Naive thymus-derived CD8-positive, alpha-beta T cell (primary cell): Measurements from ENCODE around the gene CLBA1. TPM values are rescaled to one million over a fixed set of nuclear protein-coding genes. Genes with fewer than 3 reads are reported as not detected.

Experiments used
- ATAC-seq, 2 donors: fragments of 150-1000 bp; cut with Tn5 transposase in 1 of 2; sonication (Bioruptor Pico), chemical (Tn5 transposase) in 1 of 2; 1 replicate in 1 of 2; 2 replicates in 1 of 2; pipeline ENCODE4 v1.10.0; 2021; ENCODE audit warnings: mild to moderate bottlenecking in 2 of 2, moderate library complexity in 2 of 2
- POLR2A ChIA-PET: fragments of 350-600 bp; sonication (Branson Sonifier 250); formaldehyde crosslinking; loops from one replicate; lab custom pipeline; 2021; ENCODE audit warnings: antibody characterized with exemption; lab: Charles Lee
- DNase-seq, 10 donors: peaks; one replicate each; pipeline versions ENCODE4 v3.0.0 to v3.0.0-alpha.2; 2020 to 2022
- H3K27ac Mint-ChIP-seq, 10 donors: one replicate each; pipeline ENCODE4 v1.8.0; 2020 to 2022; ENCODE audit warnings: mild to moderate bottlenecking in 10 of 10, mixed read lengths in 10 of 10, moderate library complexity in 4 of 10, inconsistent platforms in 1 of 10
- H3K27me3 Mint-ChIP-seq, 5 donors: one replicate each; pipeline ENCODE4 v1.8.0; 2021 to 2022; ENCODE audit warnings: mixed read lengths in 5 of 5
- H3K36me3 Mint-ChIP-seq, 3 donors: one replicate each; pipeline ENCODE4 v1.8.0; 2020 to 2022; ENCODE audit warnings: mixed read lengths in 3 of 3, mild to moderate bottlenecking in 2 of 3, inconsistent platforms in 1 of 3
- H3K4me1 Mint-ChIP-seq, 4 donors: one replicate each; pipeline ENCODE4 v1.8.0; 2021 to 2022; ENCODE audit warnings: mixed read lengths in 4 of 4
- H3K4me3 Mint-ChIP-seq, 10 donors: one replicate each; pipeline ENCODE4 v1.8.0; 2020 to 2022; ENCODE audit warnings: mild to moderate bottlenecking in 10 of 10, mixed read lengths in 10 of 10, moderate library complexity in 6 of 10, inconsistent platforms in 1 of 10
- H3K9me3 Mint-ChIP-seq, 9 donors: one replicate each; pipeline ENCODE4 v1.8.0; 2020 to 2022; ENCODE audit warnings: mixed read lengths in 9 of 9, mild to moderate bottlenecking in 3 of 9, inconsistent platforms in 1 of 9, moderate library complexity in 1 of 9
- polyA plus RNA-seq, 3 donors: library from polyadenylated mRNA; unstranded; fragments of 300-500 nt; fragmentation: Illumina TruSeq; gene quantifications; one replicate each; pipeline ENCODE4 v1.2.3, GENCODE V29; 2021
- total RNA-seq, 8 experiments: library from RNA in 2 of 8; stranded (reverse) in 2 of 8; gene quantifications; one replicate each; pipeline ENCODE4 v1.2.3 and lab custom pipeline; 2021 to 2026

CLBA1 gene
- total and polyA plus RNA-seq, 5 experiments from 2014 or later, result 0.67 to 2.4 (median 2.0) TPM

- Mint-ChIP-seq H3K4me3 (peak overlapping the region in 1 of 10 donors; percentile 14), H3K36me3 (no peaks in the 10 kb centered on the region), H3K9me3 (no peaks in the 10 kb centered on the region), H3K4me1 (peaks cover 8 to 15% (median 14%) of the 10 kb centered on the region in 4 donors), H3K27ac (peak overlapping the region in 1 of 10 donors; percentile 57), H3K27me3 (peaks cover 3 to 15% (median 5%) of the 10 kb centered on the region in 5 donors)
- POLR2A ChIA-PET, result interaction anchor here (0.5 kb wide), 1 partner anchor 63 kb away, joined by 6 read pairs; no protein-coding TSS in a partner anchor
- peak in 1 of 10 donors; percentile 52 for DNase-seq
- no peak for ATAC-seq
Observed at GRCh38 chr14:104981699-104982541, 3.7 kb upstream of the CLBA1 start.

- ATAC-seq (no peak), DNase-seq (peak in 1 of 10 donors; percentile 48)
- H3K27ac Mint-ChIP-seq, result no peak overlapping the region
- H3K9me3 Mint-ChIP-seq, result no peaks in the 10 kb centered on the region
- H3K36me3 Mint-ChIP-seq, result no peaks in the 10 kb centered on the region
- H3K4me3 Mint-ChIP-seq, result peak overlapping the region in 1 of 10 donors; percentile 14
- POLR2A ChIA-PET, result interaction anchor here (0.6 kb wide), 1 partner anchor 276 kb away, joined by 3 read pairs; no protein-coding TSS in a partner anchor
- H3K27me3 Mint-ChIP-seq, result peaks cover 1 to 8% (median 5%) of the 10 kb centered on the region in 5 donors
- H3K4me1 Mint-ChIP-seq, result peaks cover 8 to 14% (median 10%) of the 10 kb centered on the region in 4 donors
Observed at GRCh38 chr14:104982548-104983230, 2.9 kb upstream of the CLBA1 start.

GRCh38 chr14:104983231-104983721 lies 2.3 kb upstream of the CLBA1 start:
- POLR2A ChIA-PET, result interaction anchor here (0.6 to 0.8 kb wide), 2 partner anchors 82 to 275 kb away, joined by 3 read pairs; partner anchors contain the start of gene GPR132
- no peak for DNase-seq
- H3K4me3 Mint-ChIP-seq, result peak overlapping the region in 2 of 10 donors; percentile 21 to 84
- peak overlapping the region in 3 of 10 donors; percentile 35 to 90 (median 87) for H3K27ac Mint-ChIP-seq
- H3K4me1 Mint-ChIP-seq, result peaks cover 7 to 13% (median 10%) of the 10 kb centered on the region in 4 donors
- H3K27me3 Mint-ChIP-seq, result peaks cover 0 to 7% (median 4%) of the 10 kb centered on the region in 5 donors
- ATAC-seq, result no peak
- no peaks in the 10 kb centered on the region for H3K9me3 Mint-ChIP-seq
- H3K36me3 Mint-ChIP-seq, result no peaks in the 10 kb centered on the region

- Mint-ChIP-seq H3K27me3 (peaks cover 0 to 3% (median 1%) of the 10 kb centered on the region in 5 donors), H3K9me3 (no peaks in the 10 kb centered on the region), H3K4me1 (peaks cover 0 to 11% (median 4%) of the 10 kb centered on the region in 4 donors), H3K36me3 (no peaks in the 10 kb centered on the region), H3K27ac (peak overlapping the region; percentile 19 to 94 (median 80)), H3K4me3 (peak overlapping the region; percentile 66 to 86 (median 77))
- peak in 1 of 10 donors; percentile 31 for DNase-seq
- POLR2A ChIA-PET, result interaction anchor here (0.7 to 1.9 kb wide), 6 partner anchors 9 to 505 kb away, joined by 3 to 17 read pairs (median 6); partner anchors contain the start of genes CDCA4 and GPR132
- no peak for ATAC-seq
Observed at GRCh38 chr14:104984056-104984894, 1.3 kb upstream of the CLBA1 start.

DNA sequence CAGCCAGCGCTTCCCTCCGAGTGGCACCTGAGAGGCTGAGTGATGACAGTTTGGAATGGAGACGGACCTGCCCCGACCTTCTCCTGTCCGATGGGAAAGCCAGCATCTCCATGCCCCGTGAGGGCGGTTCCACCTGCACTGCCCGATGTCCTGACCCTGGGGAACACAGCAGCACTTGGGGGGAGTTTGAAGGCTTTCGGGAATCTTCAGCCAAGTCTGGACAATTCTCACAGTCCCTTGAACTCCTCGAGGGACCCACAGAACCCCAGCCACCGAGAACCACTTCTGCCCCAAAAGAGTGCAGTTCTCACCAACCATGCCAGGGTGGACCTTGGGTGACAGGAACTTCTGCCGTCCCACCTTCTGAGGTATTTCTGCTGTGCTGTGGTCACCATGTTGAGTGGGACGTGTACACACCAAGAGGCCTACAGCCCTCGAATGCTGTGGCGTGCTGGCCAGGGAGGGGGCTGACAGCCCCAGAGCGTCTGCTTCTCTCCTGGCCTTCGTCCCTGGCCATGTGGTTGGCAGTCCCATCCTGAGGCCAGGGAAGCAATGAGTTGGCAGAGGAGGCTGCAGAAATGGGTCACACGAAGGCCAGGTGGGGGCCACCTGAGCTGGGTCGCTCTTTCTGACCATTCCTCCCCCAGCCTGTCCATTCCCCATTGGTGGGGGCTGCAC lies 1.0 kb downstream of the CLBA1 start:
- peak overlapping the region; percentile 59 to 87 (median 72) for H3K4me3 Mint-ChIP-seq
- DNase-seq, result peak in 1 of 10 donors; percentile 36
- no peak for ATAC-seq
- H3K36me3 Mint-ChIP-seq, result no peaks in the 10 kb centered on the region
- POLR2A ChIA-PET, result interaction anchor here (1.2 kb wide), 1 partner anchor 33 kb away, joined by 5 read pairs; no protein-coding TSS in a partner anchor
- H3K27me3 Mint-ChIP-seq, result peaks cover 0 to 3% (median 0%) of the 10 kb centered on the region in 5 donors
- peaks cover 0 to 11% (median 4%) of the 10 kb centered on the region in 4 donors for H3K4me1 Mint-ChIP-seq
- peak overlapping the region in 9 of 10 donors; percentile 25 to 94 (median 73) for H3K27ac Mint-ChIP-seq
- no peaks in the 10 kb centered on the region for H3K9me3 Mint-ChIP-seq

GRCh38 chr14:104989236-104989950 lies 3.8 kb downstream of the CLBA1 start:
- no peak for DNase-seq
- H3K36me3 Mint-ChIP-seq, result no peaks in the 10 kb centered on the region
- H3K27ac Mint-ChIP-seq, result no peak overlapping the region
- H3K4me3 Mint-ChIP-seq, result no peak overlapping the region
- H3K27me3 Mint-ChIP-seq, result peaks cover 0 to 3% (median 0%) of the 10 kb centered on the region in 5 donors
- no peak for ATAC-seq
- H3K4me1 Mint-ChIP-seq, result peaks cover 0 to 9% (median 3%) of the 10 kb centered on the region in 4 donors
- POLR2A ChIA-PET, result interaction anchor here (1.2 kb wide), 1 partner anchor 23 kb away, joined by 3 read pairs; no protein-coding TSS in a partner anchor
- H3K9me3 Mint-ChIP-seq, result no peaks in the 10 kb centered on the region

DNA sequence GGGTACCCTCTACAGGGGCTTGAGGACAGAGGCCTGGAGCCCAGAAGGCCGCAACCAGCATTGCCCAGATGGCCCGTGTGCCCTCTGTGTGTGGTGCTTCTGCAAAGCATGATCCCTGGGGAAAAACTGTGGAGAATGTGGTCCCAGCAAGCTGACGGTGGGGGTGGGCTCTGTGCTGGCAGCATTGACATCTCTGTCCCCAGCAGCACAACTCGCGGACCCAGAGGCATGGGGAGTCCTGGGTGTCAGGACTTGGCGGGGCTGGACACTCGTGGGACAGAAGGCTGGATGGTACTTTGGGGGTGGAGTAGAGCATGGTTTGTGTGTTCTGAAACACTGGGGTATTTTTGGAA lies 4.3 kb downstream of the CLBA1 start:
- peaks cover 0 to 7% (median 1%) of the 10 kb centered on the region in 4 donors for H3K4me1 Mint-ChIP-seq
- no peaks in the 10 kb centered on the region for H3K9me3 Mint-ChIP-seq
- no peaks in the 10 kb centered on the region for H3K36me3 Mint-ChIP-seq
- DNase-seq, result no peak
- POLR2A ChIA-PET, result interaction anchor here (0.6 to 1.2 kb wide), 2 partner anchors 23 to 305 kb away, joined by 3 to 5 read pairs; no protein-coding TSS in a partner anchor
- H3K4me3 Mint-ChIP-seq, result no peak overlapping the region
- H3K27me3 Mint-ChIP-seq, result peaks cover 0 to 3% (median 0%) of the 10 kb centered on the region in 5 donors
- no peak for ATAC-seq
- H3K27ac Mint-ChIP-seq, result peak overlapping the region in 3 of 10 donors; percentile 28 to 70 (median 68)

- DNase-seq (no peak), ATAC-seq (no peak)
- H3K27me3 Mint-ChIP-seq, result peaks cover 0 to 3% (median 0%) of the 10 kb centered on the region in 5 donors
- H3K9me3 Mint-ChIP-seq, result no peaks in the 10 kb centered on the region
- H3K4me3 Mint-ChIP-seq, result no peak overlapping the region
- H3K4me1 Mint-ChIP-seq, result peaks cover 0 to 4% (median 1%) of the 10 kb centered on the region in 4 donors
- H3K36me3 Mint-ChIP-seq, result no peaks in the 10 kb centered on the region
- no peak overlapping the region for H3K27ac Mint-ChIP-seq
- POLR2A ChIA-PET, result no interaction called here
Observed at GRCh38 chr14:104991896-104992230, 6.3 kb downstream of the CLBA1 start.

- H3K9me3 Mint-ChIP-seq, result no peaks in the 10 kb centered on the region
- POLR2A ChIA-PET, result no interaction called here
- DNase-seq (no peak), ATAC-seq (no peak)
- peaks cover 0 to 3% (median 0%) of the 10 kb centered on the region in 4 donors for H3K4me1 Mint-ChIP-seq
- H3K27ac Mint-ChIP-seq, result peak overlapping the region in 2 of 10 donors; percentile 49 to 60
- H3K27me3 Mint-ChIP-seq, result no peaks in the 10 kb centered on the region
- no peaks in the 10 kb centered on the region for H3K36me3 Mint-ChIP-seq
- no peak overlapping the region for H3K4me3 Mint-ChIP-seq
Observed at GRCh38 chr14:104992501-104992900, 6.9 kb downstream of the CLBA1 start.

GRCh38 chr14:104993306-104993705 lies 7.7 kb downstream of the CLBA1 start:
- Mint-ChIP-seq H3K9me3 (no peaks in the 10 kb centered on the region), H3K36me3 (no peaks in the 10 kb centered on the region), H3K4me3 (no peak overlapping the region), H3K27ac (peak overlapping the region in 2 of 10 donors; percentile 49), H3K4me1 (peaks cover 0 to 3% (median 0%) of the 10 kb centered on the region in 4 donors), H3K27me3 (no peaks in the 10 kb centered on the region)
- POLR2A ChIA-PET, result interaction anchor here (1.1 kb wide), 1 partner anchor 27 kb away, joined by 3 read pairs; the partner anchor contains the start of gene CDCA4
- no peak for ATAC-seq
- DNase-seq, result no peak
